Hepatocyte (in vitro differentiated cells): ENCODE measurements around the gene LRMDA.

Experiments
- EZH2 ChIP-seq: fragments of 200-600 bp; sonication (generic); IDR thresholded peaks from 2 replicates; pipeline ENCODE4 v1.6.1; 2016; ENCODE audit warnings: antibody characterized with exemption, mild to moderate bottlenecking, borderline replicate concordance
- EZH2phosphoT487 ChIP-seq: fragments of 200-600 bp; sonication (generic); IDR thresholded peaks from one replicate; pipeline ENCODE4 v1.6.1; 2018; ENCODE audit warnings: antibody characterized with exemption, mild to moderate bottlenecking, low read depth, moderate library complexity; ENCODE audit not compliant: unreplicated experiment, severe bottlenecking

DNA sequence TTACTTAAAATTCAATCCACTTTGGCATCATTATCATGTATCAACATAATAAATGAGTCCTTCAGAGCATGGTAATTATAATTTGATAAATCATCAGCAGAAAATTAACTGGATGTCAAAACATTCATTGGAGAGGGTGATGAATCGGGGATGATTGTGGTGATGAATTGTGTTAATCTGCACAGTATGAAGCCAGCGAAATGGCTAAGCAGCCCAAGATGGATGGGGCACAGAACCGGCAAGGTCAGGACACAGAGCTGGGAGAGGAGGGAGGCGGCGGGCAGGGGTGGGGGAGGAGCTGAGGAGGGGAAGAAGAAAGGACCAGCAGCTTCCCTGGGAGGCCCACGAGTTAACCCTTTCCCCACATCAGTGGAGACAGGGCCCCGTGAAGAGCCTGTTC is 536.1 kb downstream of the LRMDA start:
- TF ChIP-seq EZH2phosphoT487 (no peak), EZH2 (no peak)
